ENCODE results near the gene PLEKHA4. TPM values are rescaled to one million over a fixed set of nuclear protein-coding genes. Genes with fewer than 3 reads are reported as not detected.

The PLEKHA4 gene
- 10 to 100 TPM in 2 of 3 donors, 1 to 10 TPM in 1; 6.4 to 25.6 (median 22.4) TPM for total RNA-seq

- Histone ChIP-seq H3K4me1 (peaks cover 0 to 10% of the 10 kb centered on the region in 2 donors), H3K27ac (peak within 1 kb of the TSS; percentile 92 to 96)
- DNase-seq (ENCODE audit: low spot score in 2 of 2), result peak in 1 of 2 donors; percentile 66
Measured at GRCh38 chr19:48868114-48868886, at the start of gene PLEKHA4. PLEKHA4 (minus strand) TSS chr19:48868617; CDS start chr19:48867620, 997 bp downstream.

GRCh38 chr19:48918071-48918470, 49.7 kb upstream of the PLEKHA4 start:
- H3K4me1 ChIP-seq, result no peaks in the 10 kb centered on the region
- H3K4me3 ChIP-seq, result no peak overlapping the region
- DNase-seq (ENCODE audit: low spot score in 2 of 2), result no peak
- intact Hi-C loops (cut with DNase I; ENCODE audit: low total_unique reads), result no loop called here
- no peaks in the 10 kb centered on the region for H3K27me3 ChIP-seq
- H3K27ac ChIP-seq, result no peak overlapping the region
- TF ChIP-seq POLR2AphosphoS5 (IDR thresholded peaks at IDR 0.05) (no peak), POLR2A (IDR thresholded peaks at IDR 0.05) (no peak), CTCF (IDR thresholded peaks at IDR 0.05) (no peak)
- H3K9me3 ChIP-seq, result no peaks in the 10 kb centered on the region
- H3K36me3 ChIP-seq, result no peaks in the 10 kb centered on the region

More at GRCh38 chr19:48868114-48868886, at the start of gene PLEKHA4:
- H3K36me3 ChIP-seq, result no peaks in the 10 kb centered on the region
- TF ChIP-seq POLR2A (IDR thresholded peaks at IDR 0.05) (no peak), POLR2AphosphoS5 (IDR thresholded peaks at IDR 0.05) (peak in 2 of 3 donors; percentile 44 to 59)
- intact Hi-C loops (cut with DNase I; ENCODE audit: low total_unique reads), result no loop called here
- H3K4me3 ChIP-seq, result peak within 1 kb of the TSS; percentile 37 to 77 (median 53)
- H3K27me3 ChIP-seq, result no peaks in the 10 kb centered on the region
- H3K9me3 ChIP-seq, result no peaks in the 10 kb centered on the region

- no peaks in the 10 kb centered on the region for H3K27me3 ChIP-seq
- no peaks in the 10 kb centered on the region for H3K4me1 ChIP-seq
- no peak overlapping the region for H3K27ac ChIP-seq
- no peak overlapping the region for H3K4me3 ChIP-seq
- no peaks in the 10 kb centered on the region for H3K36me3 ChIP-seq
- no peaks in the 10 kb centered on the region for H3K9me3 ChIP-seq
- DNase-seq (ENCODE audit: low spot score in 2 of 2), result no peak
- intact Hi-C loops (cut with DNase I; ENCODE audit: low total_unique reads), result no loop called here
- TF ChIP-seq POLR2AphosphoS5 (IDR thresholded peaks at IDR 0.05) (no peak), POLR2A (IDR thresholded peaks at IDR 0.05) (no peak), CTCF (IDR thresholded peaks at IDR 0.05) (no peak)
Measured at GRCh38 chr19:48915757-48916156, 47.3 kb upstream of the PLEKHA4 start.

- no peak for DNase-seq (ENCODE audit: low spot score in 2 of 2)
Measured at GRCh38 chr19:48914181-48914580, 45.8 kb upstream of the PLEKHA4 start.

GRCh38 chr19:48913114-48913889, 44.9 kb upstream of the PLEKHA4 start:
- intact Hi-C loops (cut with DNase I; ENCODE audit: low total_unique reads), result no loop called here
- no peak overlapping the region for H3K4me3 ChIP-seq

More at GRCh38 chr19:48914181-48914580, 45.8 kb upstream of the PLEKHA4 start:
- no peak overlapping the region for H3K27ac ChIP-seq
- H3K4me1 ChIP-seq, result no peaks in the 10 kb centered on the region
- no peaks in the 10 kb centered on the region for H3K27me3 ChIP-seq
- no peaks in the 10 kb centered on the region for H3K36me3 ChIP-seq
- no peak overlapping the region for H3K4me3 ChIP-seq
- no peak for TF ChIP-seq POLR2A (IDR thresholded peaks at IDR 0.05)
- TF ChIP-seq POLR2AphosphoS5 (IDR thresholded peaks at IDR 0.05), result no peak
- TF ChIP-seq CTCF (IDR thresholded peaks at IDR 0.05), result no peak
- H3K9me3 ChIP-seq, result no peaks in the 10 kb centered on the region
- intact Hi-C loops (cut with DNase I; ENCODE audit: low total_unique reads), result no loop called here

More at GRCh38 chr19:48913114-48913889, 44.9 kb upstream of the PLEKHA4 start:
- no peak for DNase-seq (ENCODE audit: low spot score in 2 of 2)
- TF ChIP-seq POLR2A (IDR thresholded peaks at IDR 0.05), result no peak
- no peak for TF ChIP-seq POLR2AphosphoS5 (IDR thresholded peaks at IDR 0.05)
- TF ChIP-seq CTCF (IDR thresholded peaks at IDR 0.05), result no peak
- no peaks in the 10 kb centered on the region for H3K27me3 ChIP-seq
- H3K27ac ChIP-seq, result no peak overlapping the region
- H3K4me1 ChIP-seq, result no peaks in the 10 kb centered on the region
- H3K36me3 ChIP-seq, result no peaks in the 10 kb centered on the region
- H3K9me3 ChIP-seq, result no peaks in the 10 kb centered on the region

All from breast epithelium (tissue), 4 donors.